ENCODE measurements around the gene CNTN4.

CNTN4 gene

GRCh38 chr3:2861120-2861519 is 762.5 kb downstream of the CNTN4 start:
- no peak for DNase-seq (ENCODE audit: low spot score)

GRCh38 chr3:2861920-2862319 is 763.3 kb downstream of the CNTN4 start:
- peak; percentile 3 for DNase-seq (ENCODE audit: low spot score)

- DNase-seq (ENCODE audit: low spot score), result no peak
These were observed 763.7 kb downstream of the CNTN4 start for GRCh38 chr3:2862366-2862765.

GRCh38 chr3:2863127-2863526 is 764.5 kb downstream of the CNTN4 start:
- no peak for DNase-seq (ENCODE audit: low spot score)

GRCh38 chr3:2869905-2870304 is 771.2 kb downstream of the CNTN4 start:
- DNase-seq (ENCODE audit: low spot score), result no peak

- DNase-seq (ENCODE audit: low spot score), result no peak
These were observed 772.2 kb downstream of the CNTN4 start for GRCh38 chr3:2870724-2871333.

- no peak for DNase-seq (ENCODE audit: low spot score)
These were observed 774.2 kb downstream of the CNTN4 start for GRCh38 chr3:2872884-2873283.

GRCh38 chr3:2873986-2874385 is 775.3 kb downstream of the CNTN4 start:
- DNase-seq (ENCODE audit: low spot score), result no peak

- DNase-seq (ENCODE audit: low spot score), result no peak
These were observed 777.0 kb downstream of the CNTN4 start for GRCh38 chr3:2875699-2876098.

- DNase-seq (ENCODE audit: low spot score), result no peak
These were observed 777.7 kb downstream of the CNTN4 start for GRCh38 chr3:2876362-2876761.

GRCh38 chr3:2879023-2879422 is 780.4 kb downstream of the CNTN4 start:
- DNase-seq (ENCODE audit: low spot score), result no peak

GRCh38 chr3:2879587-2879986 is 780.9 kb downstream of the CNTN4 start:
- no peak for DNase-seq (ENCODE audit: low spot score)

- DNase-seq (ENCODE audit: low spot score), result no peak
These were observed 781.6 kb downstream of the CNTN4 start for GRCh38 chr3:2880218-2880756.

- DNase-seq (ENCODE audit: low spot score), result no peak
These were observed 784.6 kb downstream of the CNTN4 start for GRCh38 chr3:2883283-2883682.

GRCh38 chr3:2888592-2888991 is 789.9 kb downstream of the CNTN4 start:
- DNase-seq (ENCODE audit: low spot score), result no peak

- DNase-seq (ENCODE audit: low spot score), result no peak
These were observed 791.1 kb downstream of the CNTN4 start for GRCh38 chr3:2889736-2890135.

GRCh38 chr3:2896308-2896939 is 797.8 kb downstream of the CNTN4 start:
- no peak for DNase-seq (ENCODE audit: low spot score)

- DNase-seq (ENCODE audit: low spot score), result no peak
These were observed 799.2 kb downstream of the CNTN4 start for GRCh38 chr3:2897821-2898220.

GRCh38 chr3:2898591-2899353 is 800.1 kb downstream of the CNTN4 start:
- no peak for DNase-seq (ENCODE audit: low spot score)

GRCh38 chr3:2904054-2904453 is 805.4 kb downstream of the CNTN4 start:
- no peak for DNase-seq (ENCODE audit: low spot score)

- DNase-seq (ENCODE audit: low spot score), result no peak
These were observed 810.2 kb downstream of the CNTN4 start for GRCh38 chr3:2908693-2909351.

GRCh38 chr3:2910997-2911396 is 812.3 kb downstream of the CNTN4 start:
- no peak for DNase-seq (ENCODE audit: low spot score)

- no peak for DNase-seq (ENCODE audit: low spot score)
These were observed 817.2 kb downstream of the CNTN4 start for GRCh38 chr3:2915826-2916225.

Measured in activated CD4-positive, alpha-beta T cell treated with anti-CD3 and anti-CD28 coated beads, Interleukin-2, Interleukin-4, amounts not matched to agents 100 ng/mL and 50 ng/mL, durations not matched to agents 16 hours and 8 hours (primary cell).